Measurements from ENCODE around the gene DHX57. TPM values are rescaled to one million over a fixed set of nuclear protein-coding genes. Genes with fewer than 3 reads are reported as not detected.

Gene DHX57
- polyA plus RNA-seq, 1 donor from 2014 or later, result 44.0 TPM

DNA sequence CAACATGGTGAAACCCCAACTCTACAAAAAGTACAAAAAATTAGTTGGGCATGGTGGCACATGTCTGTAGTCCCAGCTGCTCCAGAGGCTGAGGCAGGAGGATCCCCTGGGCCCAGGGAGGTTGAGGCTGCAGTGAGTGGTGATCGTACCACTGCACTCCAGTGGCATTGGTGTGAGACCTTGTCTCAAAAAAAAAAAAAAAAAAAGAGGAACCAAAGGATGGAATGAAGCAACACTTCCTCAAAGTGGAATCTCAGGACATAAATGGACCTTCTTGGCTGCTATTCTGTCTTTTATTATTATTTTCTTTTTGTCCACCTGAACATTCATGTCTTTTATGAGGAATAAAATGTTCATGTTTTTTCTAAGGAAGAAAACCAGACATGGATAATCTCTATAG is 84.0 kb downstream of the DHX57 start:
- no peaks in the 10 kb centered on the region for H3F3A ChIP-seq (ENCODE audit: insufficient read depth, low read length, poor library complexity, severe bottlenecking)
- H3K4me3 ChIP-seq (ENCODE audit: low read length), result no peak overlapping the region
- H2AFZ ChIP-seq (ENCODE audit: low read depth, low read length), result no peak overlapping the region
- H3K4me2 ChIP-seq (ENCODE audit: low read length), result no peak overlapping the region
- H3K79me2 ChIP-seq (replicated peaks; ENCODE audit: insufficient read depth, low read length), result no peaks in the 10 kb centered on the region
- no peak overlapping the region for H3K27ac ChIP-seq (ENCODE audit: low read length)
- no peak overlapping the region for H3K9ac ChIP-seq (ENCODE audit: low read length)
- no peaks in the 10 kb centered on the region for H3K9me2 ChIP-seq (ENCODE audit: insufficient read depth, low read length)
- H3K9me3 ChIP-seq (ENCODE audit: low read length), result no peaks in the 10 kb centered on the region
- H3K27me3 ChIP-seq (ENCODE audit: insufficient read depth, low read depth, low read length), result no peaks in the 10 kb centered on the region
- TF ChIP-seq, protein P1, sequence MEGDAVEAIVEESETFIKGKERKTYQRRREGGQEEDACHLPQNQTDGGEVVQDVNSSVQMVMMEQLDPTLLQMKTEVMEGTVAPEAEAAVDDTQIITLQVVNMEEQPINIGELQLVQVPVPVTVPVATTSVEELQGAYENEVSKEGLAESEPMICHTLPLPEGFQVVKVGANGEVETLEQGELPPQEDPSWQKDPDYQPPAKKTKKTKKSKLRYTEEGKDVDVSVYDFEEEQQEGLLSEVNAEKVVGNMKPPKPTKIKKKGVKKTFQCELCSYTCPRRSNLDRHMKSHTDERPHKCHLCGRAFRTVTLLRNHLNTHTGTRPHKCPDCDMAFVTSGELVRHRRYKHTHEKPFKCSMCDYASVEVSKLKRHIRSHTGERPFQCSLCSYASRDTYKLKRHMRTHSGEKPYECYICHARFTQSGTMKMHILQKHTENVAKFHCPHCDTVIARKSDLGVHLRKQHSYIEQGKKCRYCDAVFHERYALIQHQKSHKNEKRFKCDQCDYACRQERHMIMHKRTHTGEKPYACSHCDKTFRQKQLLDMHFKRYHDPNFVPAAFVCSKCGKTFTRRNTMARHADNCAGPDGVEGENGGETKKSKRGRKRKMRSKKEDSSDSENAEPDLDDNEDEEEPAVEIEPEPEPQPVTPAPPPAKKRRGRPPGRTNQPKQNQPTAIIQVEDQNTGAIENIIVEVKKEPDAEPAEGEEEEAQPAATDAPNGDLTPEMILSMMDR (IDR thresholded peaks at IDR 0.05; ENCODE audit: poor library complexity, severe bottlenecking), result no peak
- TF ChIP-seq TAF1 (IDR thresholded peaks at IDR 0.05; ENCODE audit: low read depth) (no peak), MXI1 (conservative IDR thresholded peaks at IDR 0.05; ENCODE audit: poor library complexity, severe bottlenecking) (no peak), SMC3 (conservative IDR thresholded peaks at IDR 0.05; ENCODE audit: poor library complexity) (no peak), EZH2 (IDR thresholded peaks at IDR 0.05; ENCODE audit: borderline replicate concordance, insufficient read depth, low read length, poor library complexity, severe bottlenecking) (no peak)
- no peaks in the 10 kb centered on the region for H3K36me3 ChIP-seq (ENCODE audit: insufficient read depth, low read length)
- no peaks in the 10 kb centered on the region for H4K20me1 ChIP-seq (ENCODE audit: insufficient read depth)

DNA sequence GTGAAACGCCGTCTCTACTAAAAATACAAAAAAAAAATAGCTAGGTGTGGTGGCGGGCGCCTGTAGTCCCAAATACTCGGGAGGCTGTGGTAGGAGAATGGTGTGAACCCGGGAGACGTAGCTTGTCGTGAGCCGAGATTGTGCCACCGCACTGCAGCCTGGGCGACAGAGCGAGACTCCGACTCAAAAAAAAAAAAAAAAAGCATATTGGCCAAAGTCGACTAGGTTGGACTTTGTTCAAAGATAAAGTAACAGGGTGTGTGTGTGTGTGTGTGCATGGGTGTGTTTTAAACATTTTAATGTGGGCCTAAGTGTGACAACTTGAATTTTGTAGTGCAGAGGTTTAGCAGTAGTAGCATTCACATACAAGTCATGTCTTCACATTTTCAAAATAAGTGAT is 86.0 kb downstream of the DHX57 start:
- Histone ChIP-seq H3K9me3 (ENCODE audit: low read length) (no peaks in the 10 kb centered on the region), H3F3A (ENCODE audit: insufficient read depth, low read length, poor library complexity, severe bottlenecking) (no peaks in the 10 kb centered on the region), H3K4me2 (ENCODE audit: low read length) (no peak overlapping the region), H2AFZ (ENCODE audit: low read depth, low read length) (no peak overlapping the region), H3K79me2 (replicated peaks; ENCODE audit: insufficient read depth, low read length) (no peaks in the 10 kb centered on the region), H4K20me1 (ENCODE audit: insufficient read depth) (no peaks in the 10 kb centered on the region), H3K4me3 (ENCODE audit: low read length) (no peak overlapping the region), H3K9ac (ENCODE audit: low read length) (no peak overlapping the region), H3K27me3 (ENCODE audit: insufficient read depth, low read depth, low read length) (no peaks in the 10 kb centered on the region), H3K27ac (ENCODE audit: low read length) (no peak overlapping the region), H3K9me2 (ENCODE audit: insufficient read depth, low read length) (no peaks in the 10 kb centered on the region), H3K36me3 (ENCODE audit: insufficient read depth, low read length) (no peaks in the 10 kb centered on the region)
- no peak for TF ChIP-seq MXI1 (conservative IDR thresholded peaks at IDR 0.05; ENCODE audit: poor library complexity, severe bottlenecking)
- TF ChIP-seq TAF1 (IDR thresholded peaks at IDR 0.05; ENCODE audit: low read depth), result no peak
- TF ChIP-seq, protein P2, sequence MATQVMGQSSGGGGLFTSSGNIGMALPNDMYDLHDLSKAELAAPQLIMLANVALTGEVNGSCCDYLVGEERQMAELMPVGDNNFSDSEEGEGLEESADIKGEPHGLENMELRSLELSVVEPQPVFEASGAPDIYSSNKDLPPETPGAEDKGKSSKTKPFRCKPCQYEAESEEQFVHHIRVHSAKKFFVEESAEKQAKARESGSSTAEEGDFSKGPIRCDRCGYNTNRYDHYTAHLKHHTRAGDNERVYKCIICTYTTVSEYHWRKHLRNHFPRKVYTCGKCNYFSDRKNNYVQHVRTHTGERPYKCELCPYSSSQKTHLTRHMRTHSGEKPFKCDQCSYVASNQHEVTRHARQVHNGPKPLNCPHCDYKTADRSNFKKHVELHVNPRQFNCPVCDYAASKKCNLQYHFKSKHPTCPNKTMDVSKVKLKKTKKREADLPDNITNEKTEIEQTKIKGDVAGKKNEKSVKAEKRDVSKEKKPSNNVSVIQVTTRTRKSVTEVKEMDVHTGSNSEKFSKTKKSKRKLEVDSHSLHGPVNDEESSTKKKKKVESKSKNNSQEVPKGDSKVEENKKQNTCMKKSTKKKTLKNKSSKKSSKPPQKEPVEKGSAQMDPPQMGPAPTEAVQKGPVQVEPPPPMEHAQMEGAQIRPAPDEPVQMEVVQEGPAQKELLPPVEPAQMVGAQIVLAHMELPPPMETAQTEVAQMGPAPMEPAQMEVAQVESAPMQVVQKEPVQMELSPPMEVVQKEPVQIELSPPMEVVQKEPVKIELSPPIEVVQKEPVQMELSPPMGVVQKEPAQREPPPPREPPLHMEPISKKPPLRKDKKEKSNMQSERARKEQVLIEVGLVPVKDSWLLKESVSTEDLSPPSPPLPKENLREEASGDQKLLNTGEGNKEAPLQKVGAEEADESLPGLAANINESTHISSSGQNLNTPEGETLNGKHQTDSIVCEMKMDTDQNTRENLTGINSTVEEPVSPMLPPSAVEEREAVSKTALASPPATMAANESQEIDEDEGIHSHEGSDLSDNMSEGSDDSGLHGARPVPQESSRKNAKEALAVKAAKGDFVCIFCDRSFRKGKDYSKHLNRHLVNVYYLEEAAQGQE (IDR thresholded peaks at IDR 0.05; ENCODE audit: borderline replicate concordance), result no peak
- TF ChIP-seq EP300 (conservative IDR thresholded peaks at IDR 0.05; ENCODE audit: poor library complexity, severe bottlenecking), result no peak
- TF ChIP-seq, protein P1 (IDR thresholded peaks at IDR 0.05; ENCODE audit: poor library complexity, severe bottlenecking), result no peak
- no peak for TF ChIP-seq POLR2AphosphoS5 (IDR thresholded peaks at IDR 0.05)
- TF ChIP-seq RAD21 (conservative IDR thresholded peaks at IDR 0.05), result no peak
- no peak for TF ChIP-seq SMC3 (conservative IDR thresholded peaks at IDR 0.05; ENCODE audit: poor library complexity)
- no peak for TF ChIP-seq EZH2 (IDR thresholded peaks at IDR 0.05; ENCODE audit: borderline replicate concordance, insufficient read depth, low read length, poor library complexity, severe bottlenecking)
